H9 (cell line): ENCODE data around the gene DUS2. TPM values are rescaled to one million over a fixed set of nuclear protein-coding genes. Genes with fewer than 3 reads are reported as not detected.
A peak's percentile ranks its signal among the peaks of the same experiment; 100 is the strongest.

ENCODE experiments used
- DNase-seq: peaks from one replicate; pipeline ENCODE4 v3.0.0-alpha.2; 2017
- H2AFZ ChIP-seq: one replicate; pipeline ENCODE4 v1.6.1; 2013; ENCODE audit warnings: mild to moderate bottlenecking, low read length, control low read depth, moderate library complexity
- H2AK5ac ChIP-seq: 2 replicates; pipeline ENCODE4 v1.6.1; 2013; ENCODE audit warnings: low read length, control low read depth, mixed read lengths; ENCODE audit not compliant: insufficient read length
- H2BK120ac ChIP-seq: one replicate; pipeline ENCODE4 v1.6.1; 2013; ENCODE audit warnings: low read depth, mild to moderate bottlenecking, low read length, control low read depth, inconsistent platforms; ENCODE audit not compliant: poor library complexity, severe bottlenecking
- H2BK12ac ChIP-seq: 2 replicates; pipeline ENCODE4 v1.6.1; 2013; ENCODE audit warnings: low read length, control low read depth, mixed read lengths, low read depth; ENCODE audit not compliant: insufficient read length
- H2BK15ac ChIP-seq: 2 replicates; pipeline ENCODE4 v1.6.1; 2013; ENCODE audit warnings: low read depth, low read length, control low read depth
- H2BK20ac ChIP-seq: one replicate; pipeline ENCODE4 v1.6.1; 2013; ENCODE audit warnings: low read depth, mild to moderate bottlenecking, low read length, control low read depth, inconsistent platforms; ENCODE audit not compliant: poor library complexity, severe bottlenecking
- H2BK5ac ChIP-seq: 2 replicates; pipeline ENCODE4 v1.6.1; 2013; ENCODE audit warnings: low read length, control low read depth, mixed read lengths; ENCODE audit not compliant: insufficient read length
- H3K14ac ChIP-seq: 2 replicates; pipeline ENCODE4 v1.6.1; 2013; ENCODE audit warnings: low read length, control low read depth; ENCODE audit not compliant: insufficient read depth
- H3K18ac ChIP-seq: 2 replicates; pipeline ENCODE4 v1.6.1; 2013; ENCODE audit warnings: low read depth, mild to moderate bottlenecking, mixed read lengths, low read length, control low read depth; ENCODE audit not compliant: insufficient read length
- H3K23ac ChIP-seq: 2 replicates; pipeline ENCODE4 v1.6.1; 2013; ENCODE audit warnings: low read length, control low read depth, mixed read lengths, low read depth; ENCODE audit not compliant: insufficient read length
- H3K23me2 ChIP-seq: 2 replicates; pipeline ENCODE4 v1.6.1; 2013; ENCODE audit warnings: low read depth, mild to moderate bottlenecking, mixed read lengths, low read length, control low read depth; ENCODE audit not compliant: insufficient read length, poor library complexity, severe bottlenecking
- H3K27ac ChIP-seq: 2 replicates; pipeline ENCODE4 v1.5.1; 2013; ENCODE audit warnings: low read length, control low read depth, mixed read lengths, low read depth; ENCODE audit not compliant: insufficient read length
- H3K27me3 ChIP-seq: 2 replicates; pipeline ENCODE4 v1.6.1; 2013; ENCODE audit warnings: low read length, control low read depth, inconsistent platforms; ENCODE audit not compliant: insufficient read depth
- H3K4ac ChIP-seq: 2 replicates; pipeline ENCODE4 v1.6.1; 2013; ENCODE audit warnings: low read depth, mild to moderate bottlenecking, control low read depth, inconsistent platforms, low read length, moderate library complexity
- H3K4me1 ChIP-seq: 2 replicates; pipeline ENCODE4 v1.6.1; 2013; ENCODE audit warnings: low read length, control low read depth, inconsistent platforms; ENCODE audit not compliant: insufficient read depth
- H3K4me2 ChIP-seq: 2 replicates; pipeline ENCODE4 v1.6.1; 2013; ENCODE audit warnings: low read length, control low read depth, mixed read lengths; ENCODE audit not compliant: insufficient read length, insufficient read depth
- H3K56ac ChIP-seq: 2 replicates; pipeline ENCODE4 v1.6.1; 2013; ENCODE audit warnings: low read depth, mild to moderate bottlenecking, mixed read lengths, low read length, control low read depth; ENCODE audit not compliant: insufficient read length
- H3K79me1 ChIP-seq: 2 replicates; pipeline ENCODE4 v1.6.1; 2013; ENCODE audit warnings: low read depth, mild to moderate bottlenecking, moderate library complexity, low read length, control low read depth, inconsistent platforms; ENCODE audit not compliant: insufficient read depth, poor library complexity, severe bottlenecking
- H3K79me2 ChIP-seq: 2 replicates; pipeline ENCODE4 v1.6.1; 2013; ENCODE audit warnings: low read length, control low read depth, inconsistent platforms; ENCODE audit not compliant: insufficient read depth
- H3K9ac ChIP-seq: 2 replicates; pipeline ENCODE4 v1.6.1; 2013; ENCODE audit warnings: low read length, control low read depth, mixed read lengths; ENCODE audit not compliant: insufficient read length; ENCODE audit errors: extremely low read depth
- H3K9me3 ChIP-seq: one replicate; pipeline ENCODE4 v1.6.1; 2013; ENCODE audit warnings: low read depth, low read length, inconsistent platforms; ENCODE audit not compliant: control insufficient read depth
- H3T11ph ChIP-seq: one replicate; pipeline ENCODE4 v1.6.1; 2013; ENCODE audit warnings: mild to moderate bottlenecking, low read length, control low read depth, inconsistent platforms
- H4K20me1 ChIP-seq: one replicate; pipeline ENCODE4 v1.6.1; 2013; ENCODE audit not compliant: control insufficient read depth, insufficient read length, insufficient read depth
- H4K5ac ChIP-seq: 2 replicates; pipeline ENCODE4 v1.6.1; 2013; ENCODE audit warnings: low read depth, mild to moderate bottlenecking, mixed read lengths, low read length, control low read depth; ENCODE audit not compliant: insufficient read length
- H4K8ac ChIP-seq: replicated peaks from 2 replicates; pipeline ENCODE4 v1.6.1; 2013; ENCODE audit warnings: low read length, control low read depth, mixed read lengths, low read depth; ENCODE audit not compliant: insufficient read length
- H4K91ac ChIP-seq: 2 replicates; pipeline ENCODE4 v1.6.1; 2013; ENCODE audit warnings: low read depth, mild to moderate bottlenecking, moderate library complexity, mixed read lengths, low read length, control low read depth; ENCODE audit not compliant: insufficient read length
- H3K27ac Mint-ChIP-seq, 3 experiments: 2 replicates in 2 of 3; 3 replicates in 1 of 3; pipeline ENCODE4 v1.8.0; 2020 to 2021; ENCODE audit warnings: mixed read lengths in 3 of 3, mild to moderate bottlenecking in 1 of 3, moderate library complexity in 1 of 3
- H3K27me3 Mint-ChIP-seq: 2 replicates; pipeline ENCODE4 v1.8.0; 2021; ENCODE audit warnings: low read depth, mild to moderate bottlenecking, moderate library complexity, mixed read lengths
- H3K36me3 Mint-ChIP-seq, 3 experiments: 2 replicates in 2 of 3; 3 replicates in 1 of 3; pipeline ENCODE4 v1.8.0; 2020 to 2021; ENCODE audit warnings: low read depth in 3 of 3, mixed read lengths in 3 of 3; ENCODE audit not compliant: insufficient read depth in 1 of 3
- H3K4me1 Mint-ChIP-seq, 2 experiments: 2 replicates each; pipeline ENCODE4 v1.8.0; 2020; ENCODE audit warnings: mixed read lengths in 2 of 2
- H3K4me3 Mint-ChIP-seq, 2 experiments: 2 replicates in 1 of 2; 3 replicates in 1 of 2; pipeline ENCODE4 v1.8.0; 2020 to 2021; ENCODE audit warnings: mild to moderate bottlenecking in 2 of 2, mixed read lengths in 2 of 2, moderate library complexity in 1 of 2
- H3K9me3 Mint-ChIP-seq, 2 experiments: 2 replicates in 1 of 2; 3 replicates in 1 of 2; pipeline ENCODE4 v1.8.0; 2020; ENCODE audit warnings: mild to moderate bottlenecking in 2 of 2, mixed read lengths in 2 of 2, moderate library complexity in 1 of 2
- whole genome bisulfite sequencing: extraction: QIAGEN DNeasy Blood & Tissue Kit; methylation state at CpG from one replicate; pipeline ENCODE4 v1.1.7; 2013; ENCODE audit warnings: missing lambda C conversion rate, low lambda C conversion rate, mixed read lengths; ENCODE audit not compliant: insufficient read length; ENCODE audit errors: extremely low coverage; 5-methylcytosine and 5-hydroxymethylcytosine counted together
- total RNA-seq: library from RNA; stranded (reverse); gene quantifications from 2 replicates; pipeline ENCODE4 v1.2.1, GENCODE V29; 2021
- TF ChIP-seq, protein P1 (sequence below): fragments of 200-600 bp; sonication (generic); conservative IDR thresholded peaks from 3 replicates; pipeline ENCODE4 v1.8.0; 2021; ENCODE audit warnings: antibody characterized with exemption, mild to moderate bottlenecking

The DUS2 gene
- total RNA-seq, 1 experiment from 2014 or later: 28.5 TPM

DNA sequence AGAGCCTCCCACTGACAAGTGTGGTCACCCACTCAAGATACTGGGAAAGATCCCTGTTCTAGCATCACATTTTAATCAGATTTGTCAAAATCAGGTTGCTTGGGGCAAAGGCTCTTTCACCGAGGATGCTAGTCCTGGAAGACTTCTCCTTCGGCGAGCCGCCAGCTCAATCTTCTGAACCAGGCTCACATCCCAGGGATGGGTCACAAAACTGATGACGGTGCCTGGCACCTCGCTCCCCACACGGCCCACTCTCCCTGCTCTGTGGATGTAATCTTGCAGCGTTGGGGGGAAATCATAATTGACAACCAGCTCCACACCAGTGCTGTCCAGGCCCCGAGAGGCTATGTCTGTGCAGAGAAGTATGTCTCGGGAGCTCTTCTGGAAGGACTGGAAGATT, 1.6 kb upstream of the DUS2 start:
- Mint-ChIP-seq H3K27ac (no peak overlapping the region), H3K4me1 (peaks cover 6 to 17% of the 10 kb centered on the region in 2 experiments)
- peak overlapping the region; percentile 82 for H3K4me2 ChIP-seq

More for the DNA sequence above, 1.6 kb upstream of the DUS2 start:
- Histone ChIP-seq H3K79me1 (peaks cover 4% of the 10 kb centered on the region), H3K23ac (no peak overlapping the region), H3K27me3 (no peaks in the 10 kb centered on the region), H3K23me2 (peaks cover 5% of the 10 kb centered on the region), H4K20me1 (no peaks in the 10 kb centered on the region), H3K79me2 (peaks cover 8% of the 10 kb centered on the region; the same call in 1 of the 2 replicates), H3K9ac (no peak overlapping the region), H3K4ac (no peak overlapping the region), H2BK15ac (no peak overlapping the region), H3K4me1 (peaks cover 4% of the 10 kb centered on the region; the same call in 1 of the 2 replicates), H3K14ac (no peak overlapping the region), H3K18ac (no peak overlapping the region), H4K91ac (no peak overlapping the region), H2BK120ac (no peak overlapping the region), H2AK5ac (no peak overlapping the region), H2AFZ (no peak overlapping the region), H4K8ac (no peak overlapping the region), H3K9me3 (no peaks in the 10 kb centered on the region), H3K27ac (no peak overlapping the region), H2BK12ac (no peak overlapping the region), H3T11ph (no peak overlapping the region), H2BK20ac (no peak overlapping the region), H3K56ac (no peak overlapping the region), H4K5ac (no peak overlapping the region), H2BK5ac (no peak overlapping the region)
- Mint-ChIP-seq H3K36me3 (peaks cover 9 to 22% (median 16%) of the 10 kb centered on the region in 3 experiments), H3K4me3 (peak overlapping the region; percentile 95 to 100), H3K27me3 (no peaks in the 10 kb centered on the region; the same call in 1 of the 2 replicates), H3K9me3 (no peaks in the 10 kb centered on the region; a peak in 1 of 5 replicates)
- TF ChIP-seq, protein P1, sequence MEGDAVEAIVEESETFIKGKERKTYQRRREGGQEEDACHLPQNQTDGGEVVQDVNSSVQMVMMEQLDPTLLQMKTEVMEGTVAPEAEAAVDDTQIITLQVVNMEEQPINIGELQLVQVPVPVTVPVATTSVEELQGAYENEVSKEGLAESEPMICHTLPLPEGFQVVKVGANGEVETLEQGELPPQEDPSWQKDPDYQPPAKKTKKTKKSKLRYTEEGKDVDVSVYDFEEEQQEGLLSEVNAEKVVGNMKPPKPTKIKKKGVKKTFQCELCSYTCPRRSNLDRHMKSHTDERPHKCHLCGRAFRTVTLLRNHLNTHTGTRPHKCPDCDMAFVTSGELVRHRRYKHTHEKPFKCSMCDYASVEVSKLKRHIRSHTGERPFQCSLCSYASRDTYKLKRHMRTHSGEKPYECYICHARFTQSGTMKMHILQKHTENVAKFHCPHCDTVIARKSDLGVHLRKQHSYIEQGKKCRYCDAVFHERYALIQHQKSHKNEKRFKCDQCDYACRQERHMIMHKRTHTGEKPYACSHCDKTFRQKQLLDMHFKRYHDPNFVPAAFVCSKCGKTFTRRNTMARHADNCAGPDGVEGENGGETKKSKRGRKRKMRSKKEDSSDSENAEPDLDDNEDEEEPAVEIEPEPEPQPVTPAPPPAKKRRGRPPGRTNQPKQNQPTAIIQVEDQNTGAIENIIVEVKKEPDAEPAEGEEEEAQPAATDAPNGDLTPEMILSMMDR: no peak
- WGBS: no CpG with 5 or more reads among the region's 10 CpGs
- no peak for DNase-seq
